ENCODE measurements around the gene HLA-DOB. TPM values are rescaled to one million over a fixed set of nuclear protein-coding genes. Genes with fewer than 3 reads are reported as not detected.

Gene HLA-DOB
- total and polyA plus RNA-seq, 10 of the 15 experiments (the other 5 are each of a cell fraction or from before 2014, with no cell fraction given) = 27.4 to 79.1 (median 37.0) TPM

- ChIA-PET CTCF (interaction anchor here (0.7 to 4.1 kb wide), 15 partner anchors 9 to 385 kb away, joined by 3 to 36 read pairs (median 6); partner anchors contain the start of gene TAP2), RAD21 (ENCODE audit: unreplicated experiment) (interaction anchor here (1.1 to 4.3 kb wide), 6 partner anchors 10 to 186 kb away, joined by 3 to 26 read pairs (median 9); partner anchors contain the start of gene TAP2), POLR2A (no interaction called here), SMC1A (ENCODE audit: uncharacterized antibody, unreplicated experiment) (interaction anchor here (0.6 to 7.4 kb wide), 16 partner anchors 10 to 935 kb away, joined by 3 to 53 read pairs (median 4); no protein-coding TSS in a partner anchor)
- Histone ChIP-seq H3K9ac (ENCODE audit: control insufficient read depth, insufficient read depth, low read length) (no peak overlapping the region), H3K27ac (ENCODE audit: control insufficient read depth, insufficient read depth) (no peak overlapping the region), H4K20me1 (ENCODE audit: control insufficient read depth, insufficient read depth) (no peaks in the 10 kb centered on the region), H3K27me3 (replicated peaks in 1 of 2; ENCODE audit: control insufficient read depth in 2 of 2, insufficient read depth in 2 of 2, low read length in 1 of 2) (no peaks in the 10 kb centered on the region), H3K36me3 (ENCODE audit: control insufficient read depth in 2 of 2, insufficient read depth in 2 of 2, low read length in 1 of 2) (no peaks in the 10 kb centered on the region), H3K4me3 (no peak overlapping the region), H3K4me1 (ENCODE audit: control insufficient read depth, insufficient read depth, low read length) (peaks cover 18% of the 10 kb centered on the region), H3K79me2 (ENCODE audit: control insufficient read depth, insufficient read depth, low read length) (no peaks in the 10 kb centered on the region), H3K4me2 (ENCODE audit: control insufficient read depth, insufficient read depth) (no peak overlapping the region), H3K9me3 (replicated peaks; ENCODE audit: control insufficient read depth, insufficient read depth, low read length) (no peaks in the 10 kb centered on the region; the same call in 1 of the 3 replicates), H2AFZ (ENCODE audit: control insufficient read depth, low read depth, low read length) (no peak overlapping the region)
- intact Hi-C loops (cut with micrococcal nuclease; ENCODE audit: unreplicated experiment) (loop anchor here (5.0 kb wide), 1 partner anchor 552 kb away; no protein-coding TSS in a partner anchor), in situ Hi-C loops (cut with MboI) (no loop called here)
- DNase-seq (ENCODE audit: low read depth, low spot score) (no peak), FAIRE-seq (no peak), ATAC-seq (no peak)
- TF ChIP-seq, protein P1, sequence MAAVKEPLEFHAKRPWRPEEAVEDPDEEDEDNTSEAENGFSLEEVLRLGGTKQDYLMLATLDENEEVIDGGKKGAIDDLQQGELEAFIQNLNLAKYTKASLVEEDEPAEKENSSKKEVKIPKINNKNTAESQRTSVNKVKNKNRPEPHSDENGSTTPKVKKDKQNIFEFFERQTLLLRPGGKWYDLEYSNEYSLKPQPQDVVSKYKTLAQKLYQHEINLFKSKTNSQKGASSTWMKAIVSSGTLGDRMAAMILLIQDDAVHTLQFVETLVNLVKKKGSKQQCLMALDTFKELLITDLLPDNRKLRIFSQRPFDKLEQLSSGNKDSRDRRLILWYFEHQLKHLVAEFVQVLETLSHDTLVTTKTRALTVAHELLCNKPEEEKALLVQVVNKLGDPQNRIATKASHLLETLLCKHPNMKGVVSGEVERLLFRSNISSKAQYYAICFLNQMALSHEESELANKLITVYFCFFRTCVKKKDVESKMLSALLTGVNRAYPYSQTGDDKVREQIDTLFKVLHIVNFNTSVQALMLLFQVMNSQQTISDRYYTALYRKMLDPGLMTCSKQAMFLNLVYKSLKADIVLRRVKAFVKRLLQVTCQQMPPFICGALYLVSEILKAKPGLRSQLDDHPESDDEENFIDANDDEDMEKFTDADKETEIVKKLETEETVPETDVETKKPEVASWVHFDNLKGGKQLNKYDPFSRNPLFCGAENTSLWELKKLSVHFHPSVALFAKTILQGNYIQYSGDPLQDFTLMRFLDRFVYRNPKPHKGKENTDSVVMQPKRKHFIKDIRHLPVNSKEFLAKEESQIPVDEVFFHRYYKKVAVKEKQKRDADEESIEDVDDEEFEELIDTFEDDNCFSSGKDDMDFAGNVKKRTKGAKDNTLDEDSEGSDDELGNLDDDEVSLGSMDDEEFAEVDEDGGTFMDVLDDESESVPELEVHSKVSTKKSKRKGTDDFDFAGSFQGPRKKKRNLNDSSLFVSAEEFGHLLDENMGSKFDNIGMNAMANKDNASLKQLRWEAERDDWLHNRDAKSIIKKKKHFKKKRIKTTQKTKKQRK (IDR thresholded peaks at IDR 0.05; ENCODE audit: low read depth, low read length) = no peak
- TF ChIP-seq SPI1 (IDR thresholded peaks at IDR 0.05; ENCODE audit: borderline replicate concordance, insufficient read depth, low read depth, low read length) = peak; percentile 40; the same call in 1 of the 2 replicates
- 92% methylated on average over 3 of the region's 3 CpGs for WGBS (ENCODE audit: insufficient coverage, insufficient replicate concordance, low lambda C conversion rate, missing lambda C conversion rate)
- no TSS peak for BruUV-seq (replicated peaks)
Observed at GRCh38 chr6:32799168-32799567, 17.6 kb downstream of the HLA-DOB start.

Data from GM12878 (cell line).